HAP-1 (cell line): ENCODE results near the gene RNASEH2A.
"Not testable (repeated sequence)": the region's sequence is repeated elsewhere in the genome, so short reads cannot be mapped to it uniquely, and the experiment has no call there.

Source experiments
- DNase-seq, 2 experiments: peaks; one replicate each; pipeline ENCODE4 v3.0.0-alpha.2; 2016 to 2020; ENCODE audit warnings: low spot score in 2 of 2
- H3K27me3 ChIP-seq: fragments of 250-450 bp; sonication (Bioruptor Pico); 2 replicates; pipeline ENCODE4 v1.5.1; 2020; ENCODE audit warnings: low read depth, mild to moderate bottlenecking, moderate library complexity
- H3K36me3 ChIP-seq: fragments of 250-450 bp; sonication (Bioruptor Pico); replicated peaks from 2 replicates; pipeline ENCODE4 v1.5.1; 2020; ENCODE audit warnings: mild to moderate bottlenecking
- H3K4me1 ChIP-seq: fragments of 250-450 bp; sonication (Bioruptor Pico); 2 replicates; pipeline ENCODE4 v1.5.1; 2020; ENCODE audit warnings: mild to moderate bottlenecking
- H3K4me3 ChIP-seq: fragments of 250-450 bp; sonication (Bioruptor Pico); 2 replicates; pipeline ENCODE4 v1.5.1; 2020; ENCODE audit warnings: mild to moderate bottlenecking, moderate library complexity
- H3K9me3 ChIP-seq: fragments of 250-450 bp; sonication (Bioruptor Pico); 2 replicates; pipeline ENCODE4 v1.5.1; 2020; ENCODE audit warnings: mild to moderate bottlenecking, moderate library complexity
- in situ Hi-C: fragments of 300-500 bp; cut with MboI; formaldehyde crosslinking; loops from 3 replicates; pipeline ENCODE4 v1.14.3; 2020; ENCODE audit warnings: low sequenced_read_pairs, inconsistent platforms, mixed read lengths

RNASEH2A gene

DNA sequence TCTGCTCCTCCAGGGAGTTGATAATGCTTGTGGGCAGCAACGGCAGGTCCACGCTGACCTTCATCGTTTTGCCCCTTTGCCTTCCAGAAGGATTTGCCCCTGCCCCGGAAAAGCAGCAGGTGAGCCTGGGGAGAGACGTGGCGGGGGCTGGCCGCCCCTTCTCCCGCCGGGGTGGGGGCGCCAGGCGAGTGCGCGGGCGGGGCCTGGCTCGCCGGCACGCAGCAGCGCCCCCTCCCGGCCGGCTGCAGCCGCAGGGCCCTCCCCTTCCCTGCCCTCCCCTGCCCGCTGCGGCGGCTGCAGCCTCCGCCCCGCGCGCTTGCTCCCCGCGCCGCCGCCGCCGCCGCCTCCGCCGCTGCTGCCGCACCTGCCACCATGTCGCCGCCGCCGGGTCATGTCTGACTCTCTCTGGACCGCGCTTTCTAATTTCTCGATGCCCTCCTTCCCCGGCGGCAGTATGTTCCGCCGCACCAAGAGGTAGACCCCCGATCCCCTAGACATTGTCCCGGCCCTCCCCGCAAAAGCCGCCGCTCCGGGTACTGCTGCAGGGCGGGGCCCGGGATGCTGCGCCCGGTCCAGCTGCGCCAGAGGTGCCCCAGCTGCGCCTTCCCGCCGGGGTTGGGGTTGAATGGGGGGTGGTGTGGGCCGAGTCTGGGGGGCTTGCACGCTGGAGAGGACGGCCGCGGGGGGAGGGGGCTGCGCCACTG lies 31.9 kb downstream of the RNASEH2A start, which contains the start of gene MAST1:
MAST1 (plus strand) TSS at position 334 of the 704 bp plus-strand sequence; CDS start at position 392, 58 bp downstream.
- in situ Hi-C loops = no loop called here
- Histone ChIP-seq H3K9me3 (no peaks in the 10 kb centered on the region), H3K4me3 (peak within 1 kb of the TSS; percentile 76), H3K4me1 (peaks cover 15% of the 10 kb centered on the region), H3K36me3 (peaks cover 10% of the 10 kb centered on the region; the same call in 1 of the 2 replicates), H3K27me3 (no peaks in the 10 kb centered on the region)
- peak; percentile 48 to 79 for DNase-seq

DNA sequence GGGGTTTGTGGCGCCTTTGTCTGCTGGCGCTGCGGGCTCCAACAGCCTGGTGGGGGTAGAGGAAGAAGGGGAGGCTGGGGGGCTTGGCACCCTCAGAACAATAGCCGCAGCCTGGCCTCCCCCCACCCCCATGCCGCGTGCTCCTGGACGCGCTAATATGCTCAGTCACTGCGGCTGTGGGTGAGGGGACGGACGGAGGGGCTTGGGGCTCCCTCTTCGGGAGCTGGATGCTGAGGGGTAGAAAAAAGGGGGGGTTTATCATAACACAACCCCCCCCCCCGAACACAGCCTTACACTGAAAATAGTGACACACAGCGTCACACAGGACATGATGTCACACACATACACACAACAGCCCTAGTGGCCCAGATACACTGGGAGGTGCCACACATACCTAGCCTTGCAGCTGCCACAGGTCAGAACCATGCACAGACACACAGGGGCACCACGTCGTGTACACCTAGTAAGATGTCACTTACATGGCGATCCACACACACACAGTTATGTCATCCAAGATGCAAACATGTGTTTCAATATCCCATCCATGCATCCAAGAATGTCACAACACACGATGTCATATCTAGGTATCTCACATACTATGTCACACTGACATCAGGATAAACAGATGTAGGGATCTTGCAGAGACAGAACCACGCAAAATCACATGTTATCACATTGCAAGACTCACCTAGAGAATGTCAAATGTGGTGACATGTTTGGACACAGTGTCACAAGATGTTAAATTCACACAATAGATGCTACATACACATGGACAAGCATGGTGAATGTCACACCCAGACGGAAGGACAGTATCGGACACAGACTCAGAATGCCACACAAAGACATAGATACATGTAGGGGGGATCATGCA lies 32.7 kb downstream of the RNASEH2A start:
- no peaks in the 10 kb centered on the region for H3K9me3 ChIP-seq
- in situ Hi-C loops = no loop called here
- peaks cover 15% of the 10 kb centered on the region for H3K4me1 ChIP-seq
- no peaks in the 10 kb centered on the region for H3K27me3 ChIP-seq
- peak in 1 of 2 experiments; percentile 29 for DNase-seq
- peak overlapping the region; percentile 76 for H3K4me3 ChIP-seq
- peaks cover 18% of the 10 kb centered on the region; the same call in 1 of the 2 replicates for H3K36me3 ChIP-seq

DNA sequence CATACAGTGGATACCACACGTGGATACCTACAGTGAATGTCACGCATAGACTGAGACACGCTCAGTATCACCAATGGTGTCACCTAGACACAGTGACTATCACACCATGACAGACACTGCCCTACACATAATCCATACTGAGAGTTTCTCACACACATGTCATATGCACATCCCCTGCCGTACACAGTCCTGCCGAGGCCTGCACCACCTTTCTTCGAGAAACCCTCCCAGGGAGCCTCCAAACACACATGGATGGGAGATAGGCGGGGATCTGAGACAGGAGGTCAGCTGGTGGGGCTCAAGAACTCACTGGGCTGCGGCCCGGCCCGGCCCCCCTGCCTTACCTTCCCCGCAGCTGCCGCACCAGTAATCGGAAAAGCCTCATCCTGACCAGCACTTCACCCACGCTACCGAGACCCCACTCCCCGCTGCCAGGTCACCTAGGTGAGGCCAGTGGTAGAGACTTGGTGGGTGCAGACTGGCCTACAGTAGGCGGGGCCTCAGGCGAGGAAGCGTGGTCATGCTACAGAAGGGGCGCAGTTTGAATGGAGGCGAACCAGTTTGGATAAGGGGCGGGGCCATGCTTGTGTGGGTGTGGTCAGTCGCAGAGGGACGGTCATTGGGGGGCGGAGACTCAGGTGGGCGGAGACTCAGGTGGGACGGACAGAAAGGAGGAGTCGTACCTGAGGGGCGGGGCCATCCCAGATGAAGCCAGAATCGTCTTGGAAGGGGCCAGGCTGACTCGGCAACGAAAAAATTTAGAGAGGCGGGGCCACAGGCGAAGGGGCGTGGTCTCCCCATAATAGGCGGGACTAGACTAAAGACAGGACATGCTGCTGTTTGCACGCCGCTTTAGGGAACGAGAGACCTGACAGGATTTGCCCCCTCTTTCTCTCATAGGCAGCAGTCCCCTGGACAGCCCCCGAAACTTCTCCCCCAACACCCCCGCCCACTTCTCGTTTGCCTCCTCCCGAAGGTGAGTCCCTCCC lies 34.0 kb downstream of the RNASEH2A start:
- in situ Hi-C loops = no loop called here
- Histone ChIP-seq H3K9me3 (no peaks in the 10 kb centered on the region), H3K4me1 (peaks cover 11% of the 10 kb centered on the region), H3K36me3 (peaks cover 18% of the 10 kb centered on the region; the same call in 1 of the 2 replicates), H3K4me3 (no peak overlapping the region), H3K27me3 (no peaks in the 10 kb centered on the region)
- DNase-seq = peak; percentile 34 to 94

DNA sequence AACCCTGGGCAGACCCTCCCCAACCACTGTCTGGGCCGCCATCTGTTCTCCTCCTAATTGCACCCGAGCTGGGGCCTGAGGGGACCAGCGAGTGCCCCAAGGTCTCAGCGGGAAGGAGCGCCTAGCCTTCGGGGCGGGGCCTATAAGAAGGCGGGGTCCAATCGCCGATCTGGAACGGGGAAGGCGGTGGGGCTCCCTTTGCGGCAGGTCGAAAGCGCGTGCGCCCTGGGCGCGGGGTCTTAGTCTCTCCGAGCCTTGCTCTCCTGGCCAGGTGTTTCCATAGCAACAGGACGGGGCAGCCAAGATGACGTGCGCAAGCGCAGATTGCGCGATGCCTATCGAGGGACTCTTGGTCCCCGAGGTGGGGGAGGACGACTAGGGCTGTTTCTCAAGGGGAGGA lies 34.7 kb downstream of the RNASEH2A start:
- H3K27me3 ChIP-seq = no peaks in the 10 kb centered on the region
- H3K9me3 ChIP-seq = no peaks in the 10 kb centered on the region
- no peak overlapping the region for H3K4me3 ChIP-seq
- peaks cover 18% of the 10 kb centered on the region; the same call in 1 of the 2 replicates for H3K36me3 ChIP-seq
- peaks cover 8% of the 10 kb centered on the region for H3K4me1 ChIP-seq
- peak in 1 of 2 experiments; percentile 20 for DNase-seq
- in situ Hi-C loops = no loop called here

DNA sequence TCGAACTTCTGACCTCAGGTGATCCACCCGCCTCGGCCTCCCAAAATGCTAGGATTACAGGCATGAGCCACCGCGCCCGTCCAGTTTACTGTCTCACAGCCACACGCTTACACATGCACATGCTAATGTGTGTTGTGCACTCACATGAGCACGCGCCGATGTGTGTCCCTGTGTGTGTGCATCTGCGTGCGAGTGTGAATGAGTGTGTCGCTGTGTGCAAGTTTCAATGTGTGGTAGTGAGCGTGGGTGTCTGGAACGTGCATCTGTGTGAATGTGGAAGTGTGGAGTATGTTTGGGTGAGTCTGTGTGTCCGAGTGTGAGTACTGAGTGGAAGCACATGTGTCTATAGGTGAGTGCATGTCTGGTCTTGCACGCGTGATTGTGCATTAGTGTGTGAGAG lies 36.1 kb downstream of the RNASEH2A start:
- no peak overlapping the region for H3K4me3 ChIP-seq
- in situ Hi-C loops = no loop called here

DNA sequence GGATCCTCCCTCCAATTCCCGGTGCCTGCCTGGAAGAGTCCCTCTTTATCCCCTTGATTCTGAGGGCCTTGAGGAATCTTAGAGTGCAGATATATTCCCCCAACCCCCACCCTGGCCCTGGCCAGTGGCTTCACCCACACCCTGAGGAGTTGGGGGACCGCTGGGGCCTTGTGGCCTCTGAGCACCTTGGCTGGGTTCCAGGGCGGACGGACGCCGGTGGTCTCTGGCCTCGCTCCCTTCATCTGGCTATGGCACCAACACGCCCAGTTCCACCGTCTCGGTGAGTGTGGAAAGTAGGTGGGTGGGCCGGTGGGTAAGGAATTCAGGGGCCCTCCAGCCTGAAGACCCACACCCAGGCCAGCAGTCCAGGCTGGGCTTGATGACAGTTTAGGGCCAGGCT lies 36.9 kb downstream of the RNASEH2A start:
- DNase-seq = no peak
- Histone ChIP-seq H3K4me3 (no peak overlapping the region), H3K36me3 (peaks cover 29% of the 10 kb centered on the region), H3K9me3 (no peaks in the 10 kb centered on the region), H3K27me3 (no peaks in the 10 kb centered on the region), H3K4me1 (peaks cover 11% of the 10 kb centered on the region)
- in situ Hi-C loops = no loop called here

More for the DNA sequence above, 36.1 kb downstream of the RNASEH2A start:
- DNase-seq = no peak
- no peaks in the 10 kb centered on the region for H3K27me3 ChIP-seq
- peaks cover 20% of the 10 kb centered on the region for H3K36me3 ChIP-seq
- H3K4me1 ChIP-seq = peaks cover 11% of the 10 kb centered on the region
- H3K9me3 ChIP-seq = no peaks in the 10 kb centered on the region

DNA sequence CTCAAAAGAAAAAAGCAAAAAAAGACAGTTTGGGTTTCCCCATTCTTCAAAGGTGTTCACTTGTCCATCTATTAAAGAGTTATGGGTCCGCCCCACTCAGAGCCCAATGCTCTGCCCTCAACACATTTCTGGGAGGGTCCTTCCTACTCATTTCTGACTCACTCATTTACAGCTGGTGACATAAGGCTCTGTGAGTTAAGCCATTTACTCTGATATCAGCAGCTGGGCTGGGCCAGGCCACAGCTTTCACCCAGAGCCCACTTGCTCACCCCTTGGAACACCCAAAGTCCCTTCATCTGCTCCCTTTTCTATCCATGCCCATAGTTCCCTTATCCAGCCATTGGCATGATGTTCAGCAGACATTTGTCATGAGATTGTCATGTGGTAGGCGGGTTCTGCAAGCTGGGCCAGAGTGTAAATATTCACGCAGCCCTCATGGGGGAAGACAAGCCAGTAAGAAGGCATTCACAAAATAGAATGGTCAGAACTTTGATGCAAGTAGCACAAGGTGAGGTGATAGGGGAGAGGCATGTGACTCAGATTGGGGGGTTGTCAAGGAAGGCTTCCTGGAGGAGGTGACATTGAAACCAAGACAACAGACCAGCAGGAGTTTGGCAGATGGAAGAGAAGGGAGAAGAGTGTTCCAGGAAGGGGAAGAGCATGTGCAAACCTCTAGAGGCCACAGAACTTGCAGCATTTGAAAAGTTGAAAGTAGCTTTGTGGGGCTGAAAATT lies 37.8 kb downstream of the RNASEH2A start:
- in situ Hi-C loops = no loop called here
- Histone ChIP-seq H3K27me3 (no peaks in the 10 kb centered on the region), H3K36me3 (peaks cover 34% of the 10 kb centered on the region), H3K4me3 (no peak overlapping the region), H3K4me1 (peaks cover 9% of the 10 kb centered on the region), H3K9me3 (no peaks in the 10 kb centered on the region)
- DNase-seq = no peak

DNA sequence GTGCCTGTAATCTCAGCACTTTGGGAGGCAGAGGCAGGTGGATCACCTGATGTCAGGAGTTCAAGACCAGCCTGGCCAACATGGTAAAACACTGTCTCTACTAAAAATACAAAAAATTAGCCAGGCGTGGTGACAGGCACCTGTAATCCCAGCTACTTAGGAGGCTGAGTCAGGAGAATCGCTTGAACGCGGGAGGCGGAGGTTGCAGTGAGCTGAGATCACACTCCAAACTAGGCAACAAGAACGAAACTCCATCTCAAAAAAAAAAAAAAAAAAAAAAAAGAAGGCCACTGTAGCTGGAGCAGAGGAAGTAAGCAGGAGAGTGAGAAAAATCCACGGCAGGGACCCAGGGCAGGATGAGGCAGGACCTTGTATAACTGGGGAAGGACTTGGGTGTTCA lies 40.2 kb downstream of the RNASEH2A start:
- H3K4me1 ChIP-seq, in situ Hi-C loops, H3K9me3 ChIP-seq, H3K4me3 ChIP-seq, DNase-seq, H3K27me3 ChIP-seq: not testable (repeated sequence)
- H3K36me3 ChIP-seq = peaks cover 28% of the 10 kb centered on the region

DNA sequence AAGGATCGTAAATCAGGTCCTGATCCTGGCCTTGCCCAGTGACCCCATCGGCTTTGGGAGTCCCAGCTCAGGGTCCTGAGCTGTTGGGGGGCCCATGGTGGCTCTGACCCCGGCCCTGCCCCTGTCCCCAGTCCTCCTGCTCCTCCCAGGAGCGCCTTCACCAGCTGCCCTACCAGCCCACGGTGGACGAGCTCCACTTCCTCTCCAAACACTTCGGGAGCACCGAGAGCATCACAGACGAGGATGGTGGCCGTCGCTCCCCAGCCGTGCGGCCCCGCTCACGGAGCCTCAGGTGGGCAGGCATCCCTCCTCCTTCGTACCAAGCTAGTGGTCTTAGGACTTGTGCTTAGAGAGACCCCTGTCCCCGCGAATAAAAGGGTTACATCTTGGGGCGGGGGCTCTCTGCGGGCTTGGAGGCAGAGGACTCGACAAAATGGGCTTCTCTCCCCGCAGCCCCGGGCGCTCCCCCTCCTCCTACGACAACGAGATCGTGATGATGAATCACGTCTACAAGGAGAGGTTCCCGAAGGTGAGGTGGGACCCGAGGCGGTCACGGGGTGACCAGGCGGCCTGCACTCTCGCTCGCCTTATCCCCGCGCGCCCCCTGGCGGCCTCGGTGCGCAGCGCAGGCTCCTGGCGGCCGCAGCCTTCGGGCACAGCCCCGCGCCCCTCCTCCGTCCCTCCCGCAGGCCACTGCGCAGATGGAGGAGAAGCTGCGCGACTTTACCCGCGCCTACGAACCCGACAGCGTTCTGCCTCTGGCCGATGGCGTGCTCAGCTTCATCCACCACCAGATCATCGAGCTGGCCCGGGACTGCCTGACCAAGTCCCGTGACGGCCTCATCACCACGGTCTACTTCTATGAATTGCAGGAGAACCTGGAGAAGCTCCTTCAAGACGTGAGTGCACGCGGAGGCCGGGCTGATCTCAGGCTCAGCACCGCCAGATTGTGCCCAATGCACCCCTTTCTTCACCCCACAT lies 41.1 kb downstream of the RNASEH2A start:
- in situ Hi-C loops = no loop called here
- peaks cover 29% of the 10 kb centered on the region for H3K36me3 ChIP-seq
- H3K9me3 ChIP-seq = no peaks in the 10 kb centered on the region
- H3K27me3 ChIP-seq = no peaks in the 10 kb centered on the region
- no peak overlapping the region for H3K4me3 ChIP-seq
- H3K4me1 ChIP-seq = peaks cover 3% of the 10 kb centered on the region; the same call in 1 of the 2 replicates
- peak; percentile 66 to 92 for DNase-seq

DNA sequence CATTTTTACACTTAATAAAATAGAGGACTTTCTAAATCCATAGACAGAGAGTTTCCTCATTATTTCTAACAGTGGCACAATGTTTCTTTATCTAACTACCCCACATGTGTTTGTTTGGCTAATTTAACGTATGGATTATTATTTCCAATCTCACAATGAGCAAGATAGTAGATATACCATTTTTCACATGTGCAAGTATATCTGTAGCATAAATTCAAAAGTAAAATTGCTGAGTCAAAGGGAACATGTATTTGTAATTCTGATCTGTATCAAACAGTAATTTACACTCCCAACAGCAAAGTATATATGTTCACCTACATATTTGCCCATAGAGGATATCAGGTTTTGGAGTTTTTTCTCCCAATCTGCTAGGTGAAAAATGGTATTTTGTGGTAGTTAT lies 50.3 kb downstream of the RNASEH2A start:
- Histone ChIP-seq H3K4me1 (no peaks in the 10 kb centered on the region), H3K9me3 (no peaks in the 10 kb centered on the region), H3K36me3 (peaks cover 24% of the 10 kb centered on the region), H3K4me3 (no peak overlapping the region), H3K27me3 (no peaks in the 10 kb centered on the region)
- in situ Hi-C loops = no loop called here
- DNase-seq = no peak

DNA sequence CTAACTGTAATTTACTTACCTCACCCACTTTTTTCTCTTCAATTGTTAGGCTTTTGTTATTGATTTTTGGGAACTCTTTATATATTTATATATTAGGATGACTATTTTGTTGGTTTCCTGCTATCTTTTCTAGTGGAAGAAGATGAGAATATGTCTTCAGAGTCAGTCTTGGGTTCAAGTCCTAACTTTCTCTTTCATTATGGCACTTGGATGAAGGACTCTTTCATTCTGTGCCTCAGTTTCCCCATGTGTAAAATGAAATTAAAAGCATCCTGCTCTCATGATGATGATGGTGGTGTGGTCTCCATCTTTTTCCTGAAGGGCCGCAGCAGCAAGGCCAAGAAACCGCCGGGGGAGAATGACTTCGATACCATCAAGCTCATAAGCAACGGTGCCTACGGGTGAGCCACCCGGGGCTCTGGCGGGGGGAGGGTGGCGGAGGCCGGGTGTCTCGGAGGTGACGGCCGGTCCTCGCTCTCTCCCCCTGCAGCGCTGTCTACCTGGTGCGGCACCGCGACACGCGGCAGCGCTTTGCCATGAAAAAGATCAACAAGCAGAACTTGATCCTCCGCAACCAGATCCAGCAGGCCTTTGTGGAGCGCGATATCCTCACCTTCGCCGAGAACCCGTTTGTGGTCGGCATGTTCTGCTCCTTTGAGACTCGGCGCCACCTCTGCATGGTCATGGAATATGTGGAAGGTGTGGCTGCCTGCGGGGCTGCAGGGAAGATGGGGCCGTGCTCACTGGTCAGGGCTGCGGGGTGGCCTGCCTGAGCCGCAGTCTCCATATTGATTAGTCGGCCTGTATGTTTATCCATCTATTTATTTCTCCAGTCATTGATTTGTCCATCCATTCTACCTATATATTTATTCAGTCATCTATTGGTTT lies 51.9 kb downstream of the RNASEH2A start:
- no peaks in the 10 kb centered on the region for H3K27me3 ChIP-seq
- no peak for DNase-seq
- in situ Hi-C loops = no loop called here
- peaks cover 23% of the 10 kb centered on the region for H3K36me3 ChIP-seq
- H3K4me1 ChIP-seq = no peaks in the 10 kb centered on the region
- H3K4me3 ChIP-seq = no peak overlapping the region
- no peaks in the 10 kb centered on the region for H3K9me3 ChIP-seq
